HG03280 (cell line): Measurements from ENCODE around the gene RNASE2.
"Not testable (repeated sequence)": the region's sequence is repeated elsewhere in the genome, so short reads cannot be mapped to it uniquely, and the experiment has no call there.

Experiments used
- ATAC-seq: cut with Tn5 transposase; IDR thresholded peaks from one replicate; pipeline ENCODE4 v1.9.1; 2021; ENCODE audit warnings: mild to moderate bottlenecking, moderate library complexity; ENCODE audit not compliant: unreplicated experiment

Gene RNASE2

DNA sequence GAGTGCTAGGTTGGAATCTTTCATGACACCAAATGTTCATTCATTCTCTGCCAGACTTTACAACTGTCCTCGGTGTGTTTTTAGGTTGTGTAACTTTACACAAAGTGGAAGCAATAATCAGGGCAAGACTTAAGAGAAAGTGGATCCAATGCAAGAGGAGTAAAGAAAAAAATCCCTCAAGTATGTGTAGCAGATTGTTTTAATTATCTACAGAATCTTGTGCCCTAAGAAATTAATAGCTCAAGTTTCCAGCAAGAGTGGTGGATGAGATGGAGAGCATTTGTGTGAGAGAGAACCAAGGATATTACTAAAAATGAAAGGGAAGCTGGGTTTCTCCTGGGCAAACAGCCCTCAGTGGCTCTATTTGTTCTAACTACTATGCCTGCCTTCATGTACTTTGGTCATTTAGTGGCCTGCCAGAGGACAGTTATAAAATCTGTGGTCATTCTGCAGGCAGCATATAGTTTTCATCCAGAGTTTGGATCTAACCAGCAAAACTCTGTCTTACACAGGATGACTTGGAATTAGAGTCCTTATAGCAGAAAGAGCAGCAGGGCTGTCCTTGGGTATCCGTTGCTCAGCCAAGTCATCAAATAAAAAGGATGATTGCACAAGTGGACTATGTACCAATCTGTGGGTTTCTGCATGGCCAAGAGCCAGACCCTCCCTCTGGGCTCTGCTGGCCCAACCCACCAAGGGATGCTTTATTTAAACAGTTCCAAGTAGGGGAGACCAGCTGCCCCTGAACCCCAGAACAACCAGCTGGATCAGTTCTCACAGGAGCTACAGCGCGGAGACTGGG, at the start of gene RNASE2:
Gene RNASE2, plus strand, starts transcription at position 752 of the 802 bp plus-strand sequence. CDS start 285 bp downstream, outside the sequence.
- ATAC-seq: not testable (repeated sequence)

DNA sequence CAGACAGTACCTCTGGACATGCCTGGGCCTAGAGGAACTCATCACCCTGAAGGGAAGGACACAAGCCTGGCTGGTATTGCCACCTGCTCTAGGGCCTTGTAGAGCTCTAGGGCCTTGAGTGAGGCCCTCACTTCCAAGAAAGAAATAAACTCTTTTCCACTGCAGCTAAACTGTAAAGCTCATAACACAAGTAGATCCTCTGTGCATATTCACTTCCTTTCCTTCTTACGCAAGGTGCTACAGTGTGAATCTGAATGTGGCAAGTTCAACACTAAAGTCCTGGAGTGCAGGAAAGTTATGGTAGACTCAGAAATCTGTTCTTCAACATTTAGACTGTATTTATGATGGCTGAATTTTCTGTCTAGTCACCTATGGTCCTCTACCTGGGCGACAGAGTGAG, 49.6 kb upstream of the RNASE2 start:
- no peak for ATAC-seq

DNA sequence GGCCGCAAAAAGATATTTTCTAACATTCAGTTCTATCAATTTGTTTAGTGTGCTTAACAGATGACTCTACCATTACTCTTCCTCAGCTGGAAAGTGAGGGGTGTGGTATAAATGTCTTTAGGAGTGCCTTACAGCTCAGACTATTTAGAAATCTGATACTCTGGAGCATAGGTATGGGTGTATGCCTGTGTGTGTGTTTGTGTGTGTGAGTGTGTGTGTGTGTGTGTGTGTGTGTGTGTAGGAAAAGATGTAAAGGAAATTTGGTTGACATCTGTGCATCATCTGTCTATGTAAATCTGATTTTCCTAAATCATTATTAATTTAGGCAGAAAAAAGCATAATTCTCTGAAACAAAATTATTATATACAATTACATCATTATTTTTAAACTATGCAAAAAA, 48.1 kb upstream of the RNASE2 start:
- no peak for ATAC-seq

DNA sequence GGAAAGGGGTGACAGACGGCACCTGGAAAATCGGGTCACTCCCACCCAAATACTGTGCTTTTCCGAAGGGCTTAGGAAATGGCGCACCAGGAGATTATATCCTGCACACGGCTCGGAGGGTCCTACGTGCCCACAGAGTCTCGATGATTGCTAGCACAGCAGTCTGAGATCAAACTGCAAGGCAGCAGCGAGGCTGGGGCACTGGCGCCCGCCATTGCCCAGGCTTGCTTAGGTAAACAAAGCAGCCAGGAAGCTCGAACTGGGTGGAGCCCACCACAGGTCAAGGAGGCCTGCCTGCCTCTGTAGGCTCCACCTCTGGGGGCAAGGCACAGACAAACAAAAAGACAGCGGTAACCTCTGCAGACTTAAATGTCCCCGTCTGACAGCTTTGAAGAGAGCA, 44.5 kb upstream of the RNASE2 start:
- not testable (repeated sequence) for ATAC-seq

DNA sequence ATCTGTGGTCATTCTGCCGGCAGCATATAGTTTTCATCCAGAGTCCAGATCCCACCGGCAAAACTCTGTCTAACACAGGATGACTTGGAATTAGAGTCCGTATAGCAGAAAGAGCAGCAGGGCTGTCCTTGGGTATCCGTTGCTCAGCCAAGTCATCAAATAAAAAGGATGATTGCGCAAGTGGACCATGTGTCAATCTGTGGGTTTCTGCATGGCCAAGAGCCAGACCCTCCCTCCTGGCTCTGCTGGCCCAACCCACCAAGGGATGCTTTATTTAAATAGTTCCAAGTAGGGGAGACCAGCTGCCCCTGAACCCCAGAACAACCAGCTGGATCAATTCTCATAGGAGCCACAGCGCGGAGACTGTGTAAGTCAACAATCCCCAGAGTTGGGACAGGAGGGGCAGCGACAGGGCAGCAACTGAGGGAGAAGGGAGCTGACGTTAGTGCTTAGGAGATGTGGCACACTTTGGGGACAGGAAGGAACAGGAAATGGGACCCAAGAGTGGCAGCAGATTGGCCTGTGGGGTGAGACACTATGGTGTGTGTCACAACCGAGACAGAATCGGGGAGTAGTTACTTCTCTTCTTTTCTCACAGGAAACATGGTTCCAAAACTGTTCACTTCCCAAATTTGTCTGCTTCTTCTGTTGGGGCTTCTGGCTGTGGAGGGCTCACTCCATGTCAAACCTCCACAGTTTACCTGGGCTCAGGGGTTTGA, 36.1 kb upstream of the RNASE2 start:
- not testable (repeated sequence) for ATAC-seq

DNA sequence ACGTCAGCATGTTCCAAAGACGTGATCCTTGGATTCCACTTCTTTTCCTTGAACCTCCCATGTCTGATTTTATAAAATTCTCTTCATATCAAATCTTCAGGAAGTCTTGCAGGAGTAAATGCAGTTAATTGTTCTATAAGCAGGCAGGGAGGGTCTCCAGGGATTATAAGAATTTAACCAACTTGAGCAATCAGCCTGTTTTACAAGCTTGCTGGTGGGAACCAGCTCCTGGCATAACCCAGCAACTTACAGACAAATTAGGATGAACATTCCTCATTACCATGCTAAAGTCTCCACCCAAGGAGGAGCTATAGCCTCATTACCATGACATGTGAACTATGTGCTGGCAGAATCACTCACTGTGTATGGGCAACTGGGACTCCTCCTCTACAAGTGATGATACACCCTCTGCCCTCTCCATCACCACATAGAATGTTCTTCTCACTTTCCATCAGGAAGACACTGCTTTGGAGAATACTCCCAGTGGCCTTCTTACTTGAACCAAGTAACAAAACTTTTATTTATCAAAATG, 31.5 kb upstream of the RNASE2 start:
- not testable (repeated sequence) for ATAC-seq

DNA sequence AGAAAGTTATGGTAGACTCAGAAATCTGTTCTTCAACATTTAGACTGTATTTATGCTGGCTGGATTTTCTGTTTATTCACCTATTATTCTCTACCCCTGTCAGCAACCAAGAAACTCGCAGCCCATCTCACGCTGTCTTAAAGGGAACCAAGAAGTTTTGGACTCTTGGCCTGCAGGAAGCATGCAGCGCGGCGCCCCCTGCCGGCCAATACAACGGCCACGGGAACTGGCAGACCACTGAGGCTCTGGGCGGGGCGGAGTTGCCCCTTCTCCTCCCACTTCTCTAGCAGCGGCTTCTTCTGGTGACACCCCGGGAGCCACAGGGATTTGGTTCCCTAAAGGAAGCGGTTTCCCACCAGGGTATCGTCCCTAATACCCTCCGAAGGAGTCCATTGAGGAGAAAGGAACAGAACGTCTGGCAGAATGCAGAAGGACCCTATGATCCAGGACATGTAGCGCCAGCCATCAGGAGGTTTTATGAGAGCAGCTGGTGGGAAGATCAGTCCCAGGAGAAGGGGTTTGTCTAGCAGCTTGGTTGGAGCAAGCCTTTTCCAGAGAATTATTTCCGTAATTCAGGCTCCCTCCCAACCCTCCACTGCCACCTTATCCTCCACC, 21.0 kb upstream of the RNASE2 start:
- no peak for ATAC-seq

DNA sequence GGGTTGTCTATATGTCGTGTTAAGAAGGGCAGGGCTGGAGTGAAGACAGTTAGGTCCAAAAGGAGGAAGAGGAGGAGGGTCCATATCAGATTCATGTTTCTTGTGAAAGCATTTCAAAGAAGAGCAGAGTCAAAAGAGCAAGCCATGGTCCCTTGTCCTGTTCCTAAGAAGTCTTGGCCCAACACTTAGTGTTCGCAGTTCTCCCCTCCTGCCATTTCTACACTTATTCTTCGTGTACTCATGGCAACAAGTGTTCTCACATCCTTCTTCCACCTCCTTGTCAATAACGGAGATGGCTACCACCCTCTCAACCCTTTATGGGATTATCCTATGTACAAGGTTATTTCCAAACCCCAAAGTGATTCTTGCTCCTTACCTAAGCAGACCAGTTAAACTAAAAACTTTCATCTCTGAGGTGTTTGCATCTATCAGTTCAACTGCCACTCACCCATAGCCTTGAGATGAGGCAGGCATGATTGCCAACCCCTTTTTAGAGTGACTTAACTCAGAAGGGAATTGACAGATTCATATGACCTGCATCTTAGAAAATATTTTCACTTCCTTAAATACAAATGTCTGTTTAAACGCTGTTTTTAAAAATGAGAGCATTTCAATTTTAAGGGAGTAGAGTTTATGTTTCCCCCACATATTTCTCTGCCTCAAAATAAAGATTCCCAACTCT, 19.8 kb upstream of the RNASE2 start:
- ATAC-seq: no peak

DNA sequence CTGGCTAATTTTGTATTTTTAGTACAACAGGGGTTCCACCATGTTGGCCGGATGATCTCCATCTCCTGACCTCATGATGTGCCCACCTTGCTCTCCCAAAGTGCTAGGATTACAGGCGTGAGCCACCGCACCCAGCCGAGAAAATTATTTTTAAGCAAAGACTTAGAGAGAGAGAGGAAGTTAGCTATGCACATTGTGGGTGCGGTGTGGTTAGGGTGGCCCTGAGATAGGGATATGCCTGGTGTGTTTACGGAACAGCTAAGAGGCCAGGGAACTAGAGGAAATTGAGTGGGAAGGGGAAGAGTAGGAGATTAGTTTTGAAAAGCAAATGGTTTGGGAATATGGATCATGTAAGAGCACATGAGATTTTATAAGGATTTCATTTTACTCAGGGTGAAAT, 10.1 kb upstream of the RNASE2 start:
- ATAC-seq: not testable (repeated sequence)

DNA sequence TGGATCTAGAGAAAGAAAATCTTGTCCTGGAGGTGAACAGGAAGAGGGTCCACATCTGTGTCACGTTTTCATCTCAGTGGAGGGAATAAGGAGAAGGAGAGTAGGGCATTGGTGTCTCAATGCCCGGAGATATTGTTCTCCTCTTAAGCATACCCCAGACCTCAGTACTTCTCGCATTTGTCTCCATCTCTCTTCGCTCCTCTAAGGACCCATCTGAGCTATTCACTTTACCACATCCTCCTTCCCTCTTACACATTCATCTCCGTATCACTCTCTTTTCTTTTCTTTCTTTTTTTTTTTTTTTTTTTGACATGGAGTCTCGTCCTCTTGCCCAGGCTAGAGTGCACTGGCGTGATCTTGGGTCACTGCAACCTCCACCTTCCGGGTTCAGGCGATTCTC, 8.6 kb upstream of the RNASE2 start:
- ATAC-seq: not testable (repeated sequence)

DNA sequence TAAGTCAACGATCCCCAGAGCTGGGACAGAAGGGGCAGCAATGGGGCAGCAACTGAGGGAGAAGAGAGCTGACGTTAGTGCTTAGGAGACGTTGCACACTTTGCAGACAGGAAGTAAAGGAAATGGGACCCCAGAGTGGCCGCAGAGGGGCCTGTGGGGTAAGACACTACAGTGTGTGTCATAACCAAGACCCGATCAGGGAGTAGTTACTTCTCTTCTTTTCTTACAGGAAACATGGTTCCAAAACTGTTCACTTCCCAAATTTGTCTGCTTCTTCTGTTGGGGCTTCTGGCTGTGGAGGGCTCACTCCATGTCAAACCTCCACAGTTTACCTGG, 219 bp downstream of the RNASE2 start:
- not testable (repeated sequence) for ATAC-seq

DNA sequence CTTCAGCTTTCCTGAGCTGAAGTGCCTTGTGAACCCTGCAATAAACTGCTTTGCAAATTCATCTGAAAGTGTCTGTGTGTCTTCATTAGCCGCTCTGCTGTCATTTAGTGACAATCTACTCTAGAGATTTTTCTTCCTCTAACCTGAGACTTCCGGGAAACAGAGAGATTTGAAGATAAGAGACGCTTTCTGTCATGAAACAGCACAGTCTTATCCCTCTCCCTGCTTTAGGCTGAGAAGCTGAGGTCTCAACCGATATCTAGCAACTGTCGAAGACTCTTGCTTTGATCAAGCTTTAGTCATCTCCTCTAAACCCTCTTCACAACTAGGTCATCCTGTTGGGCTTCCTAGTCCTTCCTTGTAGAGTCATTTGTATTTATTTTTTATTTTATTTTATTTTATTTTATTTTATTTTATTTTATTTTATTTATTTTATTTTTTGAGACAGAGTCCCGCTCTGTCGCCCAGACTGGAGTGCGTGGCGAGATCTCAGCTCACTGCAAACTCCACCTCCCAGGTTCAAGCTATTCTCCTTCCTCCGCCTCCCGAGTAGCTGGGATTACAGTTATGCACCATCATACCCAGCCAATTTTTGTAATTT, 1.2 kb downstream of the RNASE2 start:
- ATAC-seq: no peak

DNA sequence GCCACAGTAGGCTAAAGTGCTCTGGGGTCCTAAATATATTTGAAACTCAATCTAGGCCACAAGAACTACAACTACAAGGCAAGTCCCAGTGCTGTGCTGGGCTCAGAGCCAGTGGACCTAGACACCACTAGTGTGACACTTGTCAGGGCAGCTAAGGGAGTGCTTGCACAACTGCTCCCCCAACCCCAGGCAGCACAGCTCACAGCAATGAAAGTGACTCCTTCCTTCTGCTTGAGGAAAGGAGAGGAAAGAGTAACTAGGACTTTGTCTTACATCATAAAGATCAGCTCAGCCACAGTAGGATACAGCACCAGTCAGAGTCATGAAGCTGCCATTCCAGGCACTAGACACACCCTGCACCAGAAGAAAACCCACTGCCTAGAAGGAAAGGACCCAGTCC, 3.7 kb downstream of the RNASE2 start:
- ATAC-seq: not testable (repeated sequence)

DNA sequence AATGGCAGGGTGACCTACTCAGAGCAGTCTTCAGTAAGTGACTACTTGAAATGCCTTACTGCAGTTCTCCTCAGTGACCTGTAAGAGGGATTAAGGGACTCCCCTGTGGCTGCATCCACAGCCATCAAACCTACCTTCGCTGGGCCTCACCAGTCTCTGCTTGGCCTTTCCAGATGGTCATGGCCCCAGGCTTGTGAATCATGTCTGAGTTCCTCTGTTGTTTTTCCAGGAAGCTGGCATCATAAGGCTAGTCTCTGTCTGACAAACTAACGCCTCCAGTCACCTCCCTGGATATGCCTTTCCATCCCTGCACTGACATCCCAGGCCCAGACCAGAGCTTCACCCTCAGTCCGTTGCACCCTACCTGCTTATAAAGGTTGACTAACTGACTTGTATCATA, 14.0 kb downstream of the RNASE2 start:
- no peak for ATAC-seq

DNA sequence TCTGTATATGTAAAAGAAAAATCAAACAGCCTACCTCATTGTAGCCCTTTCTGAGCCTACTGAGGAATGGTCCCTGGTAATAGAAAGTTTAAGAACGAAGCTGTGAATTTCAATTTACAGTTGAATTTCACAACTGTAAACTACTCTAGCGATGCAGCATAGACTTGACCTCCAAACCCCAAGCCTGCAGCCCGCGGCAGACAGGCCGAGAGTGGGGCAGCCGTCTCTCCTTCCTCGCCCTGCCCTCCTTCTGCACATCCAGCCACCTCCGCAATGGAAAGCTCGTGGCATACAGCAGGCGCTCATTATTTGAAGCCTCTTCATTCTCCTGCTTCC, 15.3 kb downstream of the RNASE2 start:
- peak; percentile 11 for ATAC-seq

DNA sequence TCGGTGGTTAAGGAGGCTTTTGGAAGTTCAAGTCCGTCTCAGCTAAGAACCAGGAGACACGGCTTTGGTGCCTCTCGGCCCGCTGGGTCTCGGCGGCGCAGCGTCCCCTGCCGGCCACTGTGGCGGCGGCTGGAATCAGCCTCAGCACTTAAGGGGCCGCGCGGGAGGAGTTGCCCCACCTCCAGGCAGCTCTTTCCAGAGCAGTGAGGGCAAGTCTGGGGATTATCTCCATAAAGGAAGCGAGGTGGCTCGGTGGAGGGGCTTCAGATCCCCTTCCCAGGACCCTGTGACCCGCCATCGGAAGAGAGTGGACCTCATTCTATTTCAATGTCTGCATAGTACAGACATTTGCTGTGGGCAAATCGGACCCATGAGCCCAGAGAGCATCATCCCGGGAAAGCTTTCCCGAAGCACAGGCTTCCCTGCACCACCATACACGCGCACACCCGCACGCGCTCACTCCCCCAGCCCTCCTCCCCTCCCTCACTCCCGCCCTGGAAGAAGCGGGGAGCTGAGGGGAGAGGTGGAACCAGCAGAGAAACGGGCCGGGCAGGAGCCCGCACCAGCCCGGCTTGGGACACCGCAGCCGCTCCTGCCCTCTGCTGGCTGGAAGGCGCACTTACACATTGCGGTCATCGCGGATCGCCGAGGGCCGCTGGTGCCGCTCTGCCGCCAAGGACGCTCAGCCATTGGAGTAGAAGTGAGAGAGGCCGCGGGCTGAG, 15.9 kb downstream of the RNASE2 start:
- ATAC-seq: peak; percentile 94

DNA sequence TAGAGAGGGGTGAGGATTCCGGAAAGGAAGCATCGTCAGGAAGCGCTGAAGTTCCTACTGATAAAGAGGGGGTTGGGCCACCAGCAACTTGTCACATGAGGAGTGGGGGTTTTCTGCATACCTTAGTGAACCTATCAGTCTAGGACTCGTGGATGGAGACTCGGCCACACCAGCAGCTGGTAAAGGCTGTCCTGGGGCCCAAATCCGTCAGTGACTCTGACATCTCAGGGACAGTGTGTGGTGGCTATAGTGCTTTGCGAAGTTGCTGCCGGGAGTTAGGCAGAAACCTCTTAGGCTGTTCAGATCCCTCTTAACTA, 16.4 kb downstream of the RNASE2 start:
- no peak for ATAC-seq

DNA sequence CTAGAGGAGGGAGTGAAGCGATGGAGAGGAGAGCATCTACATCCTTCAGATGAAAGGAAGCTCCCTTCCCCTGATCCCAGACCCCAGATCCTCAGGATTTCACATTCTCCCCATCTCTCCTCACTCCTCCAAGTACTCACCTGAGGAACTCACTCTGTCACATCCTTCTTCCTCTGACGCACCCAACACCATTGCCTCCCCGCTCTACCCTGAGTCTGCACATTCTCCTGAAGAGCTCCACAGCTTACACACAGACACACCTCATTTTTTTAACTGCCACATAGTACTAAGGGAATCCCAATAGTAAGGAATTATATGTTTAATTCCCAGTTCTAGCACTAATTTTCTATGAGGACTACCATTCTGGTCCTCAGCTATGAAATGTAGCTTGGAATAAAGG, 18.2 kb downstream of the RNASE2 start:
- no peak for ATAC-seq

DNA sequence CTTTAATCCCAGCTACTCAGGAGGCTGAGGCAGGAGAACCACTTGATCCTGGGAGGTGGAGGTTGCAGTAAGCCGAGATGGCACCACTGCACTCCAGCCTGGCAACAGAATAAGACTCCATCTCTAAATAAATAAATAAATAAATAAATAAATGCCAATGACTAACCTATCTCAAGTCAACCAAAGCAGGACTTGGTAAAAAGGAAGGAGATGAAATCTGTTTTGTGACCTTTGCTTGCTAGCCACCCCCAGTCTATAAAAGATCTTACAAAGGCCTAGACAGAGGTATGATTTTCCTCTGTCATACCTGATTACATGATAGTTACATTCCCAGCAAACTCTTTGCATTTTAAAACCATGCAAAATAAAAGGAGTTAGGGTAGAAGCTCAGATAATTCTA, 21.0 kb downstream of the RNASE2 start:
- no peak for ATAC-seq

DNA sequence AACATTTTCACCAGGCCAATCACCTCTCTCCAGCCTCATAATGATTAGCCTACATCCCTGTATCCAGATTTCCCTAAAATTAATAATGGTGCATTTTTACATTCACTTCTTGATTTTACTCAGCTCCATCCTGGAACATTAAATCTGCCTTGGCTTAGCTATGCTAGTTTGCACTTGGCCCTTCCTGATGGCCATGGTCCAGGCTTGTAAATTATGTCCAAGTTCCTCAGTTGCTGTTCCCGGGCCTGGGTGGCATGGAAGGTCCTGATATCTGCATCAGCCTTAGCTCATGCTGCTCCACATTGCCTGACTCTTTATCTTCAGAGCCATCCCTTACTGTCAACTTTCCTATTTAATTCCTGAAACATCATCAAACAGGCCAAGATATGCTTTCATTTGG, 23.4 kb downstream of the RNASE2 start:
- no peak for ATAC-seq
